ENCODE measurements around the gene AGMAT. TPM values are rescaled to one million over a fixed set of nuclear protein-coding genes. Genes with fewer than 3 reads are reported as not detected.
A peak's percentile ranks its signal among the peaks of the same experiment; 100 is the strongest.

AGMAT gene
- total RNA-seq, 2 experiments from 2014 or later, result 15.9 to 16.2 TPM

- Mint-ChIP-seq H3K4me3 (no peak overlapping the region), H3K9me3 (no peaks in the 10 kb centered on the region), H3K27ac (no peak overlapping the region), H3K27me3 (ENCODE audit: low read depth) (no peaks in the 10 kb centered on the region), H3K36me3 (ENCODE audit: low read depth) (peaks cover 18% of the 10 kb centered on the region), H3K4me1 (ENCODE audit: low read depth) (no peaks in the 10 kb centered on the region)
- CTCF ChIA-PET, result no interaction called here
- intact Hi-C loops (cut with micrococcal nuclease), result no loop called here
- no peak for DNase-seq
Observed at GRCh38 chr1:15542388-15543250, 42.2 kb downstream of the AGMAT start.

DNA sequence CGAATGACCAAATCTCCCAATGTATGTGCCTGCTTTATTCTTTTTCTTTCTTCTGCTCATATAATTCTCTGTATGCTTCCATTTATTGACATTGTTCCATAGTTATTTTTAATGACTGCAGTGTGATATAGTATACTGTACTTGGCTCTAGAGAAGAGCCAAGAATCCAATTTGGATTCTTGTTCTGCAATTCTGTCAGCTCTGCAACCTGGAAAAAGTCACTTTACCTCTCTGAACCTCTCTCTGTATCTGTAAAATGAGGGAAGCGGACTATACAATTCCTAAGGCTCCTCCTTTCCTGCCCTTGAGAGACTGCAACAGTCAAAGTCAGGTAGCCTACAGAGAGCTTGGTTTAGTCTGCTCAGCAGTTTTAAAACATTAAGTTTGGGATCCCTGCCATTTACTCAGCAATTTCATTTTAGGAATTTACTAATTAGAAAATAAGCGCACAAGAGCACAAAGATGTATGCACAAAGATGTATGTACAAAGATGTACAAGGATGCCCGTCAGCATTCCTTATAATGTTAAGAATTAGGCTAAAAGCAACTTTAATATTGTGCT is 43.5 kb downstream of the AGMAT start:
- CTCF ChIA-PET, result no interaction called here
- H3K27ac Mint-ChIP-seq, result no peak overlapping the region
- no peak overlapping the region for H3K4me3 Mint-ChIP-seq
- no peak for DNase-seq
- intact Hi-C loops (cut with micrococcal nuclease), result no loop called here
- H3K9me3 Mint-ChIP-seq, result no peaks in the 10 kb centered on the region
- no peaks in the 10 kb centered on the region for H3K4me1 Mint-ChIP-seq (ENCODE audit: low read depth)
- peaks cover 23% of the 10 kb centered on the region for H3K36me3 Mint-ChIP-seq (ENCODE audit: low read depth)
- H3K27me3 Mint-ChIP-seq (ENCODE audit: low read depth), result no peaks in the 10 kb centered on the region

DNA sequence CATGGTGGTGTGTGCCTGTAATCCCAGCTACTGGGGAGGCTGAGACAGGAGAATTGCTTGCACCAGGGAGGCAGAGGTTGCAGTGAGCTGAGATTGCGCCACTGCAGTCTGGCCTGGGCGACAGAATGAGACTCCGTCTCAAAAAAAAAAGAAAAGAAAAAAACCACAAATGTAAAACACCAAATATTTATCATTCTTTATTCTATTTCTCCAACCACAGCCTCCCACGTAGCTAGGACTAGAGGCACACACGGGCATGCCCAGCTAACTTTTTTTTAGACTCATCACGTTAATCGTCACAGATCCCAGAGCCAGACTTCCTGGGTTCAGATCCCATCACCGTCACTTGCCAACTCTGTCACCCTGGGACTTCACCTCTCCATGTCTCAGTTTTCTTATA is 44.7 kb downstream of the AGMAT start:
- intact Hi-C loops (cut with micrococcal nuclease), result no loop called here
- Mint-ChIP-seq H3K4me3 (no peak overlapping the region), H3K9me3 (no peaks in the 10 kb centered on the region), H3K27ac (no peak overlapping the region), H3K4me1 (ENCODE audit: low read depth) (no peaks in the 10 kb centered on the region), H3K27me3 (ENCODE audit: low read depth) (no peaks in the 10 kb centered on the region), H3K36me3 (ENCODE audit: low read depth) (peaks cover 20% of the 10 kb centered on the region)
- DNase-seq, result no peak
- CTCF ChIA-PET, result no interaction called here

- no peak overlapping the region for H3K27ac Mint-ChIP-seq
- CTCF ChIA-PET, result interaction anchor here (0.5 kb wide), 1 partner anchor 22 kb away, joined by 4 read pairs; no protein-coding TSS in a partner anchor
Observed at GRCh38 chr1:15538771-15539170, 46.1 kb downstream of the AGMAT start.

GRCh38 chr1:15531682-15532081 is 53.2 kb downstream of the AGMAT start:
- Mint-ChIP-seq H3K4me3 (no peak overlapping the region), H3K27me3 (ENCODE audit: low read depth) (no peaks in the 10 kb centered on the region), H3K4me1 (ENCODE audit: low read depth) (peaks cover 33% of the 10 kb centered on the region), H3K27ac (no peak overlapping the region), H3K9me3 (no peaks in the 10 kb centered on the region), H3K36me3 (ENCODE audit: low read depth) (peaks cover 10% of the 10 kb centered on the region)
- CTCF ChIA-PET, result interaction anchor here (1.2 kb wide), 1 partner anchor 90 kb away, joined by 3 read pairs; no protein-coding TSS in a partner anchor
- intact Hi-C loops (cut with micrococcal nuclease), result loop anchor here (1.0 kb wide), 1 partner anchor 47 kb away; no protein-coding TSS in a partner anchor
- no peak for DNase-seq

More at GRCh38 chr1:15538771-15539170, 46.1 kb downstream of the AGMAT start:
- Mint-ChIP-seq H3K9me3 (no peaks in the 10 kb centered on the region), H3K4me3 (no peak overlapping the region), H3K36me3 (ENCODE audit: low read depth) (peaks cover 20% of the 10 kb centered on the region), H3K4me1 (ENCODE audit: low read depth) (no peaks in the 10 kb centered on the region), H3K27me3 (ENCODE audit: low read depth) (no peaks in the 10 kb centered on the region)
- DNase-seq, result no peak
- intact Hi-C loops (cut with micrococcal nuclease), result no loop called here

DNA sequence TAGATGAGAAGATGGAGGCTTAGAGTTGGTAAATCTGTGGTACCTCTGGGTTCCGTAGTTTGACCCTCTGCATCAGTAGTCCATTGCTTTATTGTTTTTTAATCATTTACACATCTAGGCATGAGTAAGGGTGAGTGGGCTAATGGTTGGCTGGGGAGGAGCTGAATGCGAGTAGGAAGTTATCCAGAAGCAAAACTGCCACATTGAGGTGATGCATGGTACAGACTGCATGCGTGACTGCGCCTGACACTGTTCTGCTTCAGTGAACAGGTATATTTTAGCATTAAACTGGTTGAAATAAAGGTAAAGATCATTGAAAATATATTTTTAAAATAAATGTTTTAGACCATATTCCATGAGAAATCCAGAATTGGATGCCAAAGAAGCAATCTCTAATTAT is 53.8 kb downstream of the AGMAT start:
- intact Hi-C loops (cut with micrococcal nuclease), result loop anchor here (1.0 kb wide), 1 partner anchor 47 kb away; no protein-coding TSS in a partner anchor
- peaks cover 36% of the 10 kb centered on the region for H3K4me1 Mint-ChIP-seq (ENCODE audit: low read depth)
- CTCF ChIA-PET, result interaction anchor here (1.2 kb wide), 1 partner anchor 91 kb away, joined by 3 read pairs; no protein-coding TSS in a partner anchor
- H3K36me3 Mint-ChIP-seq (ENCODE audit: low read depth), result peaks cover 6% of the 10 kb centered on the region
- H3K27ac Mint-ChIP-seq, result peak overlapping the region; percentile 50
- H3K9me3 Mint-ChIP-seq, result no peaks in the 10 kb centered on the region
- no peak overlapping the region for H3K4me3 Mint-ChIP-seq
- no peaks in the 10 kb centered on the region for H3K27me3 Mint-ChIP-seq (ENCODE audit: low read depth)
- DNase-seq, result no peak

DNA sequence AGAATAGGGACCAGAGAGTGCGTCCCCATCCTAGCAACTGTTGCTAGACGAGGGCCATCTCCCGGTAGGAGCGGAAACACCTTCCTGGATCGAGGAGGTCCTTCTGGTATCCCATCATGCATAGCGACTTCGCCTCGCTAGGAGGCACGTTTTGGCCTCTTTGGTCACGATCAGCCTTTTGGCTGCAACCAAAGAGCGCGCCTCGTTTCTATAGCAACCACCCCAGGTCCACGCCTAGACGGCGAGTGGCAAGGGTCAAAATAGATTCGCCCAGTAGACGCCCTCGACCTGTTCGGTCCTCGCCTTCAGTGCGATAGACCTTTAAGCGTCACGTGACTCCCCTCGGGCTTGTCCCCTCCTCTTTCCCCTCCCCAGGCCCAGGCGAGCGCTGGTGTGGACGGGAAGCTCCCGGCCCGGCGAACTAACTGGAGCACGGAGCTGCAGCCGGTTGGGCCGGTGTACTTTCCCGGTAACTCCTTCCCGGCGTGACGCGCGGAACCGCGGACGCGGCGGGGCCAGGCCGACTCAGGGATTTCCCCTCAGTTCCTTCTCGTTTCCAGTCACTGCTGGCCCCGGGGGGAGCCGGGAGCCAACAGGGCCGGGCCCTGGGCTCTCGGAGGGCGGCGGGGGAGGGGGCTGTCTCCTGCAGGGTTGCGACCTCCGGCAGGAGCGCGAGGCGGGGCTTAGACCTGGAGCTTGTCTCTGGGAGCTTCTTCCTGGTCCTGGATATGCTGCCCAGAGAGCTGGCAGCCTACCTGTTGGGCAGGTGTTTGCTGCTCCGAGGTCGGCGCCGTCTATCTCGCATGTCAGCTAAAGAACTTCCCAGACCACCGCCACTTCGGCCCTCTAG is 58.1 kb downstream of the AGMAT start, which contains the start of gene DNAJC16:
Gene DNAJC16 (plus strand): TSS at position 359 of the 850 bp plus-strand sequence. CDS start 2,258 bp downstream, outside the sequence.
- peak within 1 kb of the TSS; percentile 99 for H3K27ac Mint-ChIP-seq
- H3K9me3 Mint-ChIP-seq, result no peaks in the 10 kb centered on the region
- peak within 1 kb of the TSS; percentile 95 for H3K4me3 Mint-ChIP-seq
- peaks cover 51% of the 10 kb centered on the region for H3K4me1 Mint-ChIP-seq (ENCODE audit: low read depth)
- CTCF ChIA-PET, result interaction anchor here (0.6 to 0.9 kb wide), 3 partner anchors 9 to 214 kb away, joined by 3 to 6 read pairs (median 4); no protein-coding TSS in a partner anchor
- intact Hi-C loops (cut with micrococcal nuclease), result loop anchor here (1.0 to 10.0 kb wide), 8 partner anchors 53 to 1528 kb away; partner anchors contain the start of genes DDI2, SDHB and SZRD1
- DNase-seq, result peak; percentile 99
- H3K27me3 Mint-ChIP-seq (ENCODE audit: low read depth), result no peaks in the 10 kb centered on the region
- peaks cover 4% of the 10 kb centered on the region for H3K36me3 Mint-ChIP-seq (ENCODE audit: low read depth)

DNA sequence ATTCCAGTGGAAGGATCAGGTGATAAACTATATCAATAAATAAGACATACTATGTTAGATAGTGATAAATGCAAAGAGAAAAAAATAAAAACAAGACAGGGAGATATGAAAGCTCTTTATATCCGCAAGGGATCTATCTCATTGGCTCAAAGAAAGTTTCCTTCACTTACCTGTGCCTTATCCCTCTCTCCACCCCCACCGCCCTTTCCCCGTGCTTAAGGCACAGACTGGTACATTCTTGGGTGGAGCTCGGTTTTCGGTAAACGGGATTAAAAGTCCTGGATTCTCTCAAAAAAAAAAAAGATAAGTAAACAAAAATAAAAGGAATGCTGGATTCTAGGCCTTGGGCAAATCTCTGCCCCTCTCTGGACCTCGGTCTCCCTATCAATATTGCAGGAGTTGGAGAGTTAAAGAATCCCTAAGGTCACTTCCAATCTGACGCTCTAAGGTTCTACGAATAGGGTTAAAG is 58.8 kb downstream of the AGMAT start:
- H3K27ac Mint-ChIP-seq, result peak overlapping the region; percentile 99
- intact Hi-C loops (cut with micrococcal nuclease), result loop anchor here (1.0 to 10.0 kb wide), 8 partner anchors 53 to 1529 kb away; partner anchors contain the start of genes DDI2, SDHB and SZRD1
- CTCF ChIA-PET, result no interaction called here
- H3K4me1 Mint-ChIP-seq (ENCODE audit: low read depth), result peaks cover 53% of the 10 kb centered on the region
- peaks cover 4% of the 10 kb centered on the region for H3K36me3 Mint-ChIP-seq (ENCODE audit: low read depth)
- DNase-seq, result peak; percentile 23
- no peaks in the 10 kb centered on the region for H3K9me3 Mint-ChIP-seq
- no peaks in the 10 kb centered on the region for H3K27me3 Mint-ChIP-seq (ENCODE audit: low read depth)
- peak overlapping the region; percentile 95 for H3K4me3 Mint-ChIP-seq

DNA sequence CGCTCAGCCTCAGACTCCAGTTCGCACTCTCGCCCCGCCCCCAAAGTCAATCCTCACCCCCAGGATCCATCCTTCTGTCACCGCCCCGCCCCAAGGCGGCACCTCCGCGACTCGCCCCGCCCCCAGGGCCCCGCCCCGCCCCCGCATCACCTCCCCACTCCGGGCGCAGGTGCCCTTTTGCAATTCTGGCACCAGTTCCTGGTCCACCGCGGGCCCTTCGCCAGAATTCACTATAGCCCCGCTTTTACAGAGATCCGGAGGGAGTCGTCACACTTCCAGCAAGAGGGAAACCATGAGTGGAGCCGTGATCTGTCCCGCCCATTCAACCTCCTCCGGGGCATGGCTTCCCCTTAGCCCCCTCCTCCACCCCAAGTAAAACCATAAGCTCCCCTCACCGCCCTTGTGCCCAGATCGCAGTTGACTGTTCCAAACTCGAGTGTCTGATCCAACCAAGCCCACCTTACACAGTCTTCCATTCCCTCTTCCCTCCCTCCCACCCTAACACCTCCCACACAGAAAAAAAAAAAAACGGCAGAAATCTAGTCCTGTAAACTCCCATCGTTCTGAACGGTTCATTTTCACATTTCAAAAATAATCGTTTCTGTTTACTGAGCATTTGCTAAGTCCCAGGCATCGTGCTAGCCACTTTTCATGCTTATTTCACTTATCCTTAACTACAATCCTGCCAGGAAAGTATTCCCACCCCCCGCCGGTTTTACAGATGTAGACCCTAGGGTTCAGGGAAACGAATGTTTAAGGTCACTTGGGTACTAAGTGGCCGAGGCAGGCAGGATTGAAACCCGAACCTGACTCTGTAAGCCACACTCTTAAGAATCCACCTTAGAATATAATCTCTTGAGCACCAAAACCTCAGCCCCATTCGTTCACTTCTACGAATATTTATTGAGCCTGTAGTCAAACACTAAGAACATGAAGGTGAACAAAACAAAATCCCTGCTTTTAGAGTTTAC is 59.5 kb downstream of the AGMAT start:
- Mint-ChIP-seq H3K27me3 (ENCODE audit: low read depth) (no peaks in the 10 kb centered on the region), H3K4me1 (ENCODE audit: low read depth) (peaks cover 48% of the 10 kb centered on the region), H3K9me3 (no peaks in the 10 kb centered on the region), H3K27ac (peak overlapping the region; percentile 99), H3K36me3 (ENCODE audit: low read depth) (peaks cover 2% of the 10 kb centered on the region), H3K4me3 (peak overlapping the region; percentile 95)
- intact Hi-C loops (cut with micrococcal nuclease), result loop anchor here (1.0 to 10.0 kb wide), 14 partner anchors 54 to 1529 kb away; partner anchors contain the start of genes DDI2, EFHD2, SDHB and SZRD1
- no peak for DNase-seq
- CTCF ChIA-PET, result no interaction called here

DNA sequence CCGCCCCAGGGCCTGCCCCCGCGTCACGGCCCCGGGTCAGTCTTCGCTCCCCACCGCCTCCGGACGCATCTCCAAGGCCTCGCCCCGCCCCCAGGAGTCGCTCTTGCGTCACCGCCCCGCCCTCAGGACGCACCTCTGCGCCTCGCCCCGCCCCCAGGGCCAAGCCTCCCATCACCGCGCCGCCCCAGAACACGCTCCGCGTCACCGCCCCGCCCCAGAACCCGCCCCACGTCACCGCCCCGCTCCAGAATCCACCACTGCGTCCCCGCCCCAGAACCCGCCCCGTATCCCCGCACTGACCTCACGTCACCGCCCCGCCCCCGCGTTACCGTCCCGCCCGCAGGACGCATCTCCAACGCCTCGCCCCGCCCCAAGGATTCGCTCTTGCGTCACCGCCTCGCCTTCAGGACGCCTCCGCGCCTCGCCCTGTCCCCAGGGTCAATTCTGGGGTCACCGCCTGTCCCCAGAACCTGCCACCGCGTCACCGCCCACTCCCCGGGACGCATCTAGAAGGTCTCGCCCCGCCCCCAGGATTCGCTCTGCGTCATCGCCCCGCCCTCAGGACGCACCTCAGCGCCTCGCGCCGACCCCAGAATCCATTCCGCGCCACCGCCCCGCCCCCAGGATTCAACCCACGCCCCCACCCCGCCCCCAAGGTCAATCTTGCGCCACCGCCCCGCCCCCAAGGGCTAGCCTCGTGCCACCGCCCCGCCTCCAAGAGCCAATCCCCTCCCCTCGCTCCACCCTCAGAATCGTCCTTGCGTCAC is 60.4 kb downstream of the AGMAT start:
- intact Hi-C loops (cut with micrococcal nuclease), result loop anchor here (1.0 to 10.0 kb wide), 10 partner anchors 108 to 1530 kb away; partner anchors contain the start of genes EFHD2 and SDHB
- peak overlapping the region; percentile 95 for H3K4me3 Mint-ChIP-seq

More for the DNA sequence above, 60.4 kb downstream of the AGMAT start:
- DNase-seq, result peak; percentile 100
- Mint-ChIP-seq H3K27ac (peak overlapping the region; percentile 99), H3K4me1 (ENCODE audit: low read depth) (peaks cover 47% of the 10 kb centered on the region), H3K27me3 (ENCODE audit: low read depth) (no peaks in the 10 kb centered on the region), H3K9me3 (no peaks in the 10 kb centered on the region), H3K36me3 (ENCODE audit: low read depth) (no peaks in the 10 kb centered on the region)
- CTCF ChIA-PET, result no interaction called here

Measured in activated naive CD4-positive, alpha-beta T cell treated with anti-CD3 and anti-CD28 coated beads for 36 hours (primary cell).